HEK293 (cell line): ENCODE data around the gene ANAPC16.

Experiments used
- EGR2 ChIP-seq: fragments of 450-650 bp; formaldehyde crosslinking; IDR thresholded peaks from 2 replicates; pipeline ENCODE4 v1.5.1; 2016; ENCODE audit warnings: low read depth, missing biosample characterization, missing genetic modification characterization
- FEZF1 ChIP-seq: fragments of 450-650 bp; formaldehyde crosslinking; IDR thresholded peaks from 2 replicates; pipeline ENCODE4 v1.5.1; 2016; ENCODE audit warnings: missing biosample characterization, missing genetic modification characterization
- GFI1B ChIP-seq: fragments of 450-650 bp; formaldehyde crosslinking; IDR thresholded peaks from 2 replicates; pipeline ENCODE4 v1.5.1; 2016; ENCODE audit warnings: missing biosample characterization, missing genetic modification characterization
- GLI4 ChIP-seq: fragments of 450-650 bp; formaldehyde crosslinking; IDR thresholded peaks from 2 replicates; pipeline ENCODE4 v1.5.1; 2016; ENCODE audit warnings: missing biosample characterization, missing genetic modification characterization
- GLIS1 ChIP-seq: fragments of 450-650 bp; formaldehyde crosslinking; IDR thresholded peaks from 2 replicates; pipeline ENCODE4 v1.5.1; 2016; ENCODE audit warnings: missing biosample characterization, missing genetic modification characterization
- HOXC10 ChIP-seq: sonication (generic); formaldehyde crosslinking; IDR thresholded peaks from 2 replicates; pipeline ENCODE4 v1.8.1; 2023; ENCODE audit warnings: mild to moderate bottlenecking, missing genetic modification reagents
- KLF1 ChIP-seq: fragments of 450-650 bp; formaldehyde crosslinking; IDR thresholded peaks from 2 replicates; pipeline ENCODE4 v1.5.1; 2016; ENCODE audit warnings: missing biosample characterization, missing genetic modification characterization
- MEIS1 ChIP-seq: sonication (generic); formaldehyde crosslinking; IDR thresholded peaks from 2 replicates; pipeline ENCODE4 v1.8.1; 2022; ENCODE audit warnings: missing genetic modification reagents, mild to moderate bottlenecking, borderline replicate concordance
- PRDM2 ChIP-seq: fragments of 450-650 bp; formaldehyde crosslinking; IDR thresholded peaks from 2 replicates; pipeline ENCODE4 v1.5.1; 2016; ENCODE audit warnings: missing biosample characterization, missing genetic modification characterization, borderline replicate concordance
- SP3 ChIP-seq: fragments of 450-650 bp; formaldehyde crosslinking; IDR thresholded peaks from 2 replicates; pipeline ENCODE4 v1.5.1; 2016; ENCODE audit warnings: missing biosample characterization, missing genetic modification characterization
- SP7 ChIP-seq: fragments of 450-650 bp; formaldehyde crosslinking; IDR thresholded peaks from 2 replicates; pipeline ENCODE4 v1.5.1; 2016; ENCODE audit warnings: missing biosample characterization, missing genetic modification characterization
- WT1 ChIP-seq: fragments of 450-650 bp; formaldehyde crosslinking; IDR thresholded peaks from 2 replicates; pipeline ENCODE4 v1.5.1; 2016; ENCODE audit warnings: missing biosample characterization, missing genetic modification characterization
- ZBTB26 ChIP-seq: fragments of 450-650 bp; formaldehyde crosslinking; optimal IDR thresholded peaks from 2 replicates; pipeline ENCODE3; 2016; ENCODE audit warnings: missing biosample characterization, mild to moderate bottlenecking, missing genetic modification characterization
- ZNF155 ChIP-seq: fragments of 450-650 bp; formaldehyde crosslinking; IDR thresholded peaks from 2 replicates; pipeline ENCODE4 v1.5.1; 2016; ENCODE audit warnings: missing biosample characterization, missing genetic modification characterization
- ZNF16 ChIP-seq: fragments of 450-650 bp; formaldehyde crosslinking; IDR thresholded peaks from 2 replicates; pipeline ENCODE4 v1.5.1; 2016; ENCODE audit warnings: low read depth, missing biosample characterization, missing genetic modification characterization
- ZNF2 ChIP-seq: fragments of 450-650 bp; formaldehyde crosslinking; IDR thresholded peaks from 2 replicates; pipeline ENCODE4 v1.5.1; 2016; ENCODE audit warnings: missing biosample characterization, missing genetic modification characterization
- ZNF214 ChIP-seq: fragments of 450-650 bp; formaldehyde crosslinking; IDR thresholded peaks from 2 replicates; pipeline ENCODE4 v1.5.1; 2017; ENCODE audit warnings: missing biosample characterization, mild to moderate bottlenecking, missing genetic modification characterization, borderline replicate concordance
- ZNF239 ChIP-seq: fragments of 450-650 bp; formaldehyde crosslinking; IDR thresholded peaks from 2 replicates; pipeline ENCODE4 v1.5.1; 2016; ENCODE audit warnings: missing biosample characterization, missing genetic modification characterization
- ZNF341 ChIP-seq: fragments of 450-650 bp; formaldehyde crosslinking; IDR thresholded peaks from 2 replicates; pipeline ENCODE4; 2016; ENCODE audit warnings: low read depth, missing biosample characterization, missing genetic modification characterization
- ZNF354C ChIP-seq: fragments of 450-650 bp; formaldehyde crosslinking; IDR thresholded peaks from 2 replicates; pipeline ENCODE4 v1.5.1; 2016; ENCODE audit warnings: missing biosample characterization, missing genetic modification characterization, low read depth, borderline replicate concordance
- ZNF433 ChIP-seq: fragments of 450-650 bp; formaldehyde crosslinking; IDR thresholded peaks from 2 replicates; pipeline ENCODE4 v1.5.1; 2016; ENCODE audit warnings: missing biosample characterization, missing genetic modification characterization, low read depth
- ZNF529 ChIP-seq: fragments of 450-650 bp; formaldehyde crosslinking; IDR thresholded peaks from 2 replicates; pipeline ENCODE4 v1.5.1; 2017; ENCODE audit warnings: missing genetic modification characterization, missing biosample characterization; ENCODE audit not compliant: insufficient replicate concordance
- ZNF660 ChIP-seq: fragments of 450-650 bp; IDR thresholded peaks from 2 replicates; pipeline ENCODE4 v1.5.1; 2018; ENCODE audit warnings: missing biosample characterization, mild to moderate bottlenecking, missing genetic modification characterization
- ZSCAN16 ChIP-seq: fragments of 450-650 bp; formaldehyde crosslinking; IDR thresholded peaks from 2 replicates; pipeline ENCODE4 v1.5.1; 2016; ENCODE audit warnings: missing biosample characterization, missing genetic modification characterization
- TF ChIP-seq, protein P1 (sequence below): fragments of 450-650 bp; formaldehyde crosslinking; IDR thresholded peaks from 2 replicates; pipeline ENCODE4 v1.5.1; 2016; ENCODE audit warnings: missing biosample characterization, missing genetic modification characterization
- TF ChIP-seq, protein P2 (sequence below): fragments of 450-650 bp; formaldehyde crosslinking; conservative IDR thresholded peaks from 2 replicates; pipeline ENCODE4 v1.5.1; 2016; ENCODE audit warnings: low read depth, missing biosample characterization, missing genetic modification characterization

The ANAPC16 gene

DNA sequence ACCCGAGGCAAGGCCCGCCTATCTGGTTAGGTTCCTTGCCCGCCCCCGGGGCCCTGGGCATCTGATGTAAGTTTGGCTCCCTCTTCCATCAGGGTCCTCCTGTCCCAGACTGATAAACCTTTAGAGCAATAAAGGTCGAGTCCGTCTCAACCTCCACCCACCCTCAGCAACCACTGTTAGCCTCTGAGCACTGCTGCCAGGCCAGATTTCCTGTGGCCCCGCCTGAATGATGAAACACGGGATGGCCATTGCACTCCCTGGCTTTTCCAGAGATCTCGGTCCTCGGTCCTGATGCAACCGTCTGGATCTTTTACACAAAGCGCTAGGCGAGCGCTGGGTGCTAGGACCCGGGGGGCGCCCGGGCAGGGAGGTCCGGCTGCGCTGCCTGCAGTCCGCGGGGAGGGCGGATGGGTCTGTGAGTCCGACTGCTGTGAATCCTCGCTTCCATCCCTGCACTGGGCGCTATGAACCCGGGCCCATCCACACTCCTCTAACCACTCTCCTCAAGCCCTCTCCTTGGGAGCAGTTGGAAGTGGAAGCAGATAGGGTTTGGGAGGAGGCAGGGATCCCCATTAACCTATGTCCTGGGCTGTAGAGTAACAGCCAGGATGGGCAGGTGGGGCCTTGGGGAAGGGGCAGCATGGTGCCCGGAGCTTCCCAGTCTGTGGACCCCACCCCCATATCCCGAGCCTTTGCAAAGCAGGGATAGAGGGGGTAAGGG is 57.0 kb downstream of the ANAPC16 start (continued):
- TF ChIP-seq PRDM2 (tag by site-specific recombination) (peak; percentile 62; the same call in 1 of the 2 replicates), ZNF239 (tag by site-specific recombination) (no peak), SP3 (tag by site-specific recombination) (peak; percentile 74), MEIS1 (CRISPR knock-in tag) (no peak), ZNF155 (no peak), ZSCAN16 (tag by site-specific recombination) (peak; percentile 8; the same call in 1 of the 2 replicates), EGR2 (peak; percentile 45), ZNF16 (tag by site-specific recombination) (no peak), HOXC10 (CRISPR knock-in tag) (no peak), GLIS1 (tag by site-specific recombination) (peak; percentile 50), ZBTB26 (no peak), FEZF1 (tag by site-specific recombination) (peak; percentile 65), KLF1 (tag by site-specific recombination) (peak; percentile 77), ZNF529 (tag by site-specific recombination) (no peak), SP7 (tag by site-specific recombination) (peak; percentile 71), WT1 (peak; percentile 49; the same call in 1 of the 2 replicates), GFI1B (tag by site-specific recombination) (peak; percentile 79; the same call in 1 of the 2 replicates), ZNF354C (tag by site-specific recombination) (no peak), GLI4 (tag by site-specific recombination) (peak; percentile 56; the same call in 1 of the 2 replicates), ZNF341 (tag by site-specific recombination) (peak; percentile 85), ZNF2 (peak; percentile 84), ZNF214 (tag by site-specific recombination) (no peak), ZNF433 (tag by site-specific recombination) (no peak), ZNF660 (peak; percentile 97)
- TF ChIP-seq, protein P1, sequence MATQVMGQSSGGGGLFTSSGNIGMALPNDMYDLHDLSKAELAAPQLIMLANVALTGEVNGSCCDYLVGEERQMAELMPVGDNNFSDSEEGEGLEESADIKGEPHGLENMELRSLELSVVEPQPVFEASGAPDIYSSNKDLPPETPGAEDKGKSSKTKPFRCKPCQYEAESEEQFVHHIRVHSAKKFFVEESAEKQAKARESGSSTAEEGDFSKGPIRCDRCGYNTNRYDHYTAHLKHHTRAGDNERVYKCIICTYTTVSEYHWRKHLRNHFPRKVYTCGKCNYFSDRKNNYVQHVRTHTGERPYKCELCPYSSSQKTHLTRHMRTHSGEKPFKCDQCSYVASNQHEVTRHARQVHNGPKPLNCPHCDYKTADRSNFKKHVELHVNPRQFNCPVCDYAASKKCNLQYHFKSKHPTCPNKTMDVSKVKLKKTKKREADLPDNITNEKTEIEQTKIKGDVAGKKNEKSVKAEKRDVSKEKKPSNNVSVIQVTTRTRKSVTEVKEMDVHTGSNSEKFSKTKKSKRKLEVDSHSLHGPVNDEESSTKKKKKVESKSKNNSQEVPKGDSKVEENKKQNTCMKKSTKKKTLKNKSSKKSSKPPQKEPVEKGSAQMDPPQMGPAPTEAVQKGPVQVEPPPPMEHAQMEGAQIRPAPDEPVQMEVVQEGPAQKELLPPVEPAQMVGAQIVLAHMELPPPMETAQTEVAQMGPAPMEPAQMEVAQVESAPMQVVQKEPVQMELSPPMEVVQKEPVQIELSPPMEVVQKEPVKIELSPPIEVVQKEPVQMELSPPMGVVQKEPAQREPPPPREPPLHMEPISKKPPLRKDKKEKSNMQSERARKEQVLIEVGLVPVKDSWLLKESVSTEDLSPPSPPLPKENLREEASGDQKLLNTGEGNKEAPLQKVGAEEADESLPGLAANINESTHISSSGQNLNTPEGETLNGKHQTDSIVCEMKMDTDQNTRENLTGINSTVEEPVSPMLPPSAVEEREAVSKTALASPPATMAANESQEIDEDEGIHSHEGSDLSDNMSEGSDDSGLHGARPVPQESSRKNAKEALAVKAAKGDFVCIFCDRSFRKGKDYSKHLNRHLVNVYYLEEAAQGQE (tag by site-specific recombination) = no peak; the same call in 1 of the 2 replicates
- TF ChIP-seq, protein P2, sequence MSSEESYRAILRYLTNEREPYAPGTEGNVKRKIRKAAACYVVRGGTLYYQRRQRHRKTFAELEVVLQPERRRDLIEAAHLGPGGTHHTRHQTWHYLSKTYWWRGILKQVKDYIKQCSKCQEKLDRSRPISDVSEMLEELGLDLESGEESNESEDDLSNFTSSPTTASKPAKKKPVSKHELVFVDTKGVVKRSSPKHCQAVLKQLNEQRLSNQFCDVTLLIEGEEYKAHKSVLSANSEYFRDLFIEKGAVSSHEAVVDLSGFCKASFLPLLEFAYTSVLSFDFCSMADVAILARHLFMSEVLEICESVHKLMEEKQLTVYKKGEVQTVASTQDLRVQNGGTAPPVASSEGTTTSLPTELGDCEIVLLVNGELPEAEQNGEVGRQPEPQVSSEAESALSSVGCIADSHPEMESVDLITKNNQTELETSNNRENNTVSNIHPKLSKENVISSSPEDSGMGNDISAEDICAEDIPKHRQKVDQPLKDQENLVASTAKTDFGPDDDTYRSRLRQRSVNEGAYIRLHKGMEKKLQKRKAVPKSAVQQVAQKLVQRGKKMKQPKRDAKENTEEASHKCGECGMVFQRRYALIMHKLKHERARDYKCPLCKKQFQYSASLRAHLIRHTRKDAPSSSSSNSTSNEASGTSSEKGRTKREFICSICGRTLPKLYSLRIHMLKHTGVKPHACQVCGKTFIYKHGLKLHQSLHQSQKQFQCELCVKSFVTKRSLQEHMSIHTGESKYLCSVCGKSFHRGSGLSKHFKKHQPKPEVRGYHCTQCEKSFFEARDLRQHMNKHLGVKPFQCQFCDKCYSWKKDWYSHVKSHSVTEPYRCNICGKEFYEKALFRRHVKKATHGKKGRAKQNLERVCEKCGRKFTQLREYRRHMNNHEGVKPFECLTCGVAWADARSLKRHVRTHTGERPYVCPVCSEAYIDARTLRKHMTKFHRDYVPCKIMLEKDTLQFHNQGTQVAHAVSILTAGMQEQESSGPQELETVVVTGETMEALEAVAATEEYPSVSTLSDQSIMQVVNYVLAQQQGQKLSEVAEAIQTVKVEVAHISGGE (tag by site-specific recombination) = peak; percentile 51; the same call in 1 of the 2 replicates
